ENCODE measurements around the gene LRRC56. TPM values are rescaled to one million over a fixed set of nuclear protein-coding genes. Genes with fewer than 3 reads are reported as not detected.

LRRC56 gene
- total RNA-seq, 1 experiment from 2014 or later, result 3.4 TPM

DNA sequence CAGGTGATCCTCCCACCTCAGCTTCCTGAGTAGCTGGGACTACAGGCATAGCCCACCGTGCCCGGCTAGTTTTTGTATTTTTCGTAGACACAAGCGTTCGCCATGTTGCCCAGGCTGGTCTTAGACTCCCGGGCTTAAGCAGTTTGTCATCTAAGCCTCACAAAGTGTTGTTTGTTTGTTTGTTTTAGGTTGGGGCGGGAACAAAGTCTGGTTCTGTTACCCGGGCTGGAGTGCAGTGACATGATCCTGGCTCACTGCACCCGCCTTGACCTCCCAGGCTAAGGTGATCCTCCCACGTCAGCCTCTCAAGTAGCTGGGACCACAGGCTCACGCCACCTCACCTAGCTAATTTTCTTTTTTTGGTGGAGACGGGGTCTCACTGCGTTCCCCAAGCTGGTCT is 65.8 kb downstream of the LRRC56 start:
- peaks cover 38 to 76% (median 74%) of the 10 kb centered on the region in 3 experiments; a peak in 6 of 7 replicates for H3K36me3 Mint-ChIP-seq (ENCODE audit: insufficient read depth in 1 of 3, low read depth in 3 of 3)
- no peak overlapping the region for H3K27ac Mint-ChIP-seq
- no peak overlapping the region for H3K27ac ChIP-seq (ENCODE audit: insufficient read length, low read depth, low read length)

More for the DNA sequence above, 65.8 kb downstream of the LRRC56 start:
- H2BK12ac ChIP-seq (ENCODE audit: insufficient read length, low read depth, low read length), result no peak overlapping the region
- H3K23ac ChIP-seq (ENCODE audit: insufficient read length, low read depth, low read length), result no peak overlapping the region
- H3K79me2 ChIP-seq (ENCODE audit: insufficient read depth, low read length), result no peaks in the 10 kb centered on the region
- no peak overlapping the region for H2BK120ac ChIP-seq (ENCODE audit: low read depth, low read length, poor library complexity, severe bottlenecking)
- H3T11ph ChIP-seq (ENCODE audit: low read length), result no peak overlapping the region
- no peak overlapping the region for H3K4me2 ChIP-seq (ENCODE audit: insufficient read depth, insufficient read length, low read length)
- no peak overlapping the region for H3K9ac ChIP-seq (ENCODE audit: extremely low read depth, insufficient read length, low read length)
- H4K20me1 ChIP-seq (ENCODE audit: control insufficient read depth, insufficient read depth, insufficient read length), result peaks cover 3% of the 10 kb centered on the region
- no peaks in the 10 kb centered on the region for H3K27me3 ChIP-seq (ENCODE audit: insufficient read depth, low read length)
- H3K4me1 ChIP-seq (ENCODE audit: insufficient read depth, low read length), result no peaks in the 10 kb centered on the region
- H3K79me1 ChIP-seq (ENCODE audit: insufficient read depth, low read depth, low read length, poor library complexity, severe bottlenecking), result no peaks in the 10 kb centered on the region
- H2AK5ac ChIP-seq (ENCODE audit: insufficient read length, low read length), result no peak overlapping the region
- H2BK15ac ChIP-seq (ENCODE audit: low read depth, low read length), result no peak overlapping the region
- no peak overlapping the region for H4K5ac ChIP-seq (ENCODE audit: insufficient read length, low read depth, low read length)
- Mint-ChIP-seq H3K9me3 (no peaks in the 10 kb centered on the region), H3K4me3 (no peak overlapping the region), H3K4me1 (no peaks in the 10 kb centered on the region), H3K27me3 (ENCODE audit: low read depth) (no peaks in the 10 kb centered on the region)
- H2BK20ac ChIP-seq (ENCODE audit: low read depth, low read length, poor library complexity, severe bottlenecking), result no peak overlapping the region
- TF ChIP-seq, protein P1, sequence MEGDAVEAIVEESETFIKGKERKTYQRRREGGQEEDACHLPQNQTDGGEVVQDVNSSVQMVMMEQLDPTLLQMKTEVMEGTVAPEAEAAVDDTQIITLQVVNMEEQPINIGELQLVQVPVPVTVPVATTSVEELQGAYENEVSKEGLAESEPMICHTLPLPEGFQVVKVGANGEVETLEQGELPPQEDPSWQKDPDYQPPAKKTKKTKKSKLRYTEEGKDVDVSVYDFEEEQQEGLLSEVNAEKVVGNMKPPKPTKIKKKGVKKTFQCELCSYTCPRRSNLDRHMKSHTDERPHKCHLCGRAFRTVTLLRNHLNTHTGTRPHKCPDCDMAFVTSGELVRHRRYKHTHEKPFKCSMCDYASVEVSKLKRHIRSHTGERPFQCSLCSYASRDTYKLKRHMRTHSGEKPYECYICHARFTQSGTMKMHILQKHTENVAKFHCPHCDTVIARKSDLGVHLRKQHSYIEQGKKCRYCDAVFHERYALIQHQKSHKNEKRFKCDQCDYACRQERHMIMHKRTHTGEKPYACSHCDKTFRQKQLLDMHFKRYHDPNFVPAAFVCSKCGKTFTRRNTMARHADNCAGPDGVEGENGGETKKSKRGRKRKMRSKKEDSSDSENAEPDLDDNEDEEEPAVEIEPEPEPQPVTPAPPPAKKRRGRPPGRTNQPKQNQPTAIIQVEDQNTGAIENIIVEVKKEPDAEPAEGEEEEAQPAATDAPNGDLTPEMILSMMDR (conservative IDR thresholded peaks at IDR 0.05), result no peak
- H4K8ac ChIP-seq (replicated peaks; ENCODE audit: insufficient read length, low read depth, low read length), result no peak overlapping the region
- no peaks in the 10 kb centered on the region for H3K23me2 ChIP-seq (ENCODE audit: insufficient read length, low read depth, low read length, poor library complexity, severe bottlenecking)
- no peak overlapping the region for H3K4ac ChIP-seq (ENCODE audit: low read depth, low read length)
- H2BK5ac ChIP-seq (ENCODE audit: insufficient read length, low read length), result no peak overlapping the region
- H3K18ac ChIP-seq (ENCODE audit: insufficient read length, low read depth, low read length), result no peak overlapping the region
- no peak overlapping the region for H4K91ac ChIP-seq (ENCODE audit: insufficient read length, low read depth, low read length)
- H3K9me3 ChIP-seq (ENCODE audit: control insufficient read depth, low read depth, low read length), result no peaks in the 10 kb centered on the region
- no peak for DNase-seq
- H3K14ac ChIP-seq (ENCODE audit: insufficient read depth, low read length), result no peak overlapping the region
- no peak overlapping the region for H3K56ac ChIP-seq (ENCODE audit: insufficient read length, low read depth, low read length)
- H2AFZ ChIP-seq (ENCODE audit: low read length), result no peak overlapping the region
- no CpG with 5 or more reads among the region's 13 CpGs for WGBS (ENCODE audit: extremely low coverage, insufficient read length, low lambda C conversion rate)

Small RNA genes within 50 kb of the gene (microRNA-seq; reads per million reads assigned to microRNA genes)
- 37.2 reads per million, percentile 63 among the genes with 10 or more reads in this experiment for gene MIR210 (ENCODE audit: borderline microRNAs expressed)

Other genes with a start within 250 kb of the LRRC56 start
- 57.9 and 58.3 TPM in 2 replicates for gene PGGHG, start 248.4 kb upstream of the LRRC56 start, total RNA-seq (2021)
- gene IFITM5, start 238.0 kb upstream of the LRRC56 start, total RNA-seq (2021), result not detected in 2 replicates
- gene IFITM2, start 229.7 kb upstream of the LRRC56 start, total RNA-seq (2021), result 421 and 425 TPM in 2 replicates
- 498 and 500 TPM in 2 replicates for gene IFITM1, start 223.5 kb upstream of the LRRC56 start, total RNA-seq (2021)
- 419 and 425 TPM in 2 replicates for gene IFITM3, start 216.7 kb upstream of the LRRC56 start, total RNA-seq (2021)
- 101 and 105 TPM in 2 replicates for gene B4GALNT4, start 168.0 kb upstream of the LRRC56 start, total RNA-seq (2021)
- gene PKP3, start 143.3 kb upstream of the LRRC56 start, total RNA-seq (2021), result 41.7 and 43.8 TPM in 2 replicates
- 85.7 and 89.7 TPM in 2 replicates for gene SIGIRR, start 122.5 kb upstream of the LRRC56 start, total RNA-seq (2021)
- 12.3 and 13.1 TPM in 2 replicates for gene ANO9, start 95.5 kb upstream of the LRRC56 start, total RNA-seq (2021)
- 53.4 and 55.3 TPM in 2 replicates for gene PTDSS2, start 87.2 kb upstream of the LRRC56 start, total RNA-seq (2021)
- gene RNH1, start 30.3 kb upstream of the LRRC56 start, total RNA-seq (2021), result 60.0 and 67.0 TPM in 2 replicates
- 61.8 and 66.0 TPM in 2 replicates for gene HRAS, start 2.0 kb upstream of the LRRC56 start, total RNA-seq (2021)
- gene LMNTD2, start 23.2 kb downstream of the LRRC56 start, total RNA-seq (2021), result 4.2 and 4.7 TPM in 2 replicates
- gene RASSF7, start 23.4 kb downstream of the LRRC56 start, total RNA-seq (2021), result 26.3 and 30.0 TPM in 2 replicates
- 48.9 and 50.6 TPM in 2 replicates for gene PHRF1, start 38.9 kb downstream of the LRRC56 start, total RNA-seq (2021)
- 9.7 and 9.8 TPM in 2 replicates for gene IRF7, start 78.4 kb downstream of the LRRC56 start, total RNA-seq (2021)
- 0.46 TPM in 1 of 2 replicates, not detected in the other for gene CDHR5, start 87.4 kb downstream of the LRRC56 start, total RNA-seq (2021)
- gene SCT, start 89.7 kb downstream of the LRRC56 start, total RNA-seq (2021), result 1.8 and 2.3 TPM in 2 replicates
- 6.2 and 6.8 TPM in 2 replicates for gene DRD4, start 99.7 kb downstream of the LRRC56 start, total RNA-seq (2021)
- 67.3 and 68.6 TPM in 2 replicates for gene DEAF1, start 157.7 kb downstream of the LRRC56 start, total RNA-seq (2021)
- 15.3 and 23.6 TPM in 2 replicates for gene TMEM80, start 158.3 kb downstream of the LRRC56 start, total RNA-seq (2021)
- 92.8 and 101 TPM in 2 replicates for gene EPS8L2, start 168.7 kb downstream of the LRRC56 start, total RNA-seq (2021)
- 268 and 300 TPM in 2 replicates for gene TALDO1, start 209.9 kb downstream of the LRRC56 start, total RNA-seq (2021)
- 51.5 and 60.0 TPM in 2 replicates for gene GATD1, start 240.0 kb downstream of the LRRC56 start, total RNA-seq (2021)